Germinal center (tissue), 1 donor: ENCODE results near the gene ADAMTS14.
"Not testable (repeated sequence)": the region's sequence is repeated elsewhere in the genome, so short reads cannot be mapped to it uniquely, and the experiment has no call there.

Experiments
- DNase-seq: peaks from one replicate; pipeline ENCODE4 v3.0.0; 2012; ENCODE audit warnings: mixed read lengths, low spot score

ADAMTS14 gene, protein sequence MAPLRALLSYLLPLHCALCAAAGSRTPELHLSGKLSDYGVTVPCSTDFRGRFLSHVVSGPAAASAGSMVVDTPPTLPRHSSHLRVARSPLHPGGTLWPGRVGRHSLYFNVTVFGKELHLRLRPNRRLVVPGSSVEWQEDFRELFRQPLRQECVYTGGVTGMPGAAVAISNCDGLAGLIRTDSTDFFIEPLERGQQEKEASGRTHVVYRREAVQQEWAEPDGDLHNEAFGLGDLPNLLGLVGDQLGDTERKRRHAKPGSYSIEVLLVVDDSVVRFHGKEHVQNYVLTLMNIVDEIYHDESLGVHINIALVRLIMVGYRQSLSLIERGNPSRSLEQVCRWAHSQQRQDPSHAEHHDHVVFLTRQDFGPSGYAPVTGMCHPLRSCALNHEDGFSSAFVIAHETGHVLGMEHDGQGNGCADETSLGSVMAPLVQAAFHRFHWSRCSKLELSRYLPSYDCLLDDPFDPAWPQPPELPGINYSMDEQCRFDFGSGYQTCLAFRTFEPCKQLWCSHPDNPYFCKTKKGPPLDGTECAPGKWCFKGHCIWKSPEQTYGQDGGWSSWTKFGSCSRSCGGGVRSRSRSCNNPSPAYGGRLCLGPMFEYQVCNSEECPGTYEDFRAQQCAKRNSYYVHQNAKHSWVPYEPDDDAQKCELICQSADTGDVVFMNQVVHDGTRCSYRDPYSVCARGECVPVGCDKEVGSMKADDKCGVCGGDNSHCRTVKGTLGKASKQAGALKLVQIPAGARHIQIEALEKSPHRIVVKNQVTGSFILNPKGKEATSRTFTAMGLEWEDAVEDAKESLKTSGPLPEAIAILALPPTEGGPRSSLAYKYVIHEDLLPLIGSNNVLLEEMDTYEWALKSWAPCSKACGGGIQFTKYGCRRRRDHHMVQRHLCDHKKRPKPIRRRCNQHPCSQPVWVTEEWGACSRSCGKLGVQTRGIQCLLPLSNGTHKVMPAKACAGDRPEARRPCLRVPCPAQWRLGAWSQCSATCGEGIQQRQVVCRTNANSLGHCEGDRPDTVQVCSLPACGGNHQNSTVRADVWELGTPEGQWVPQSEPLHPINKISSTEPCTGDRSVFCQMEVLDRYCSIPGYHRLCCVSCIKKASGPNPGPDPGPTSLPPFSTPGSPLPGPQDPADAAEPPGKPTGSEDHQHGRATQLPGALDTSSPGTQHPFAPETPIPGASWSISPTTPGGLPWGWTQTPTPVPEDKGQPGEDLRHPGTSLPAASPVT

DNA sequence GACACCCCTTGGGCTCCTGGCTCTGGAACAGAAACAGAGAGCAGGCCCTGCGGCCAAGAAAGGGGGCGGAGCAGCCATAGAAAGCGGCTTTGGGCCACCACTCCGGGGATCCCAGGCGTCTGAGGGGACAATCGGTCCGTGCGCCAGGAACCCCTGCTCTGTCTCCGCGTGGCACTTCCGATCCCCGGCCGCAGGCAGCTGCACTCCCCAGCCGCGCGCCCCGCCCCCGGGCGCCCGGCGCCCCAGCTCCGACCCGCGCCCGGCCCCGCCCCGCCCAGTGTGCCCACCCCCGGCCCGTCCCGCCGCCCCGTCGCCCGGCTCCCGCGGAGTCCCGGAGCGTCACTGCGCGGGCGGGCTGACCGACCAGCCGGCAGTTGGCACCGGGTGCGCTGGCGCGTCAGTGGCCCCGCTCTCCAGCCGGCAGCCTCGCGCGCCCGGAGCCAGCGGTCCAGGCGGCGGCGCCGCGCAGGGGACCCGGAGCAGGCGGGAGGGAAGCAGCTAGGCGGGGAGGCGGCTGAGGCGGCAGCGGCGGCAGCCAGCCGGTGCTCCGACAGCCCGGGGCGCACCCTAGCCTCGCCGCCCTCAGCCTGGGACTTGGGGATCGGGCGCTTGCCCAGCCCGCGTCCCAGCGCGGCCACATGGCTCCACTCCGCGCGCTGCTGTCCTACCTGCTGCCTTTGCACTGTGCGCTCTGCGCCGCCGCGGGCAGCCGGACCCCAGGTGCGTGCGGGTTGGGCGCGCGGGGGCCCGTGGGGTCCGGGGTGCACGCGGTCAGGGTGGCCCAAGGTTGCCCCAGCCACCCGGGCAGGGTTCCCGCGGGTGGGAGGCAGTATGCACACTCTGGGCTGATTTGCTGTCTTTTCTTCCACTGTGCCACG, at the start of gene ADAMTS14:
Gene ADAMTS14 (plus strand): TSS at position 342 of the 878 bp plus-strand sequence. CDS start 297 bp downstream, at position 639.
- no peak for DNase-seq

DNA sequence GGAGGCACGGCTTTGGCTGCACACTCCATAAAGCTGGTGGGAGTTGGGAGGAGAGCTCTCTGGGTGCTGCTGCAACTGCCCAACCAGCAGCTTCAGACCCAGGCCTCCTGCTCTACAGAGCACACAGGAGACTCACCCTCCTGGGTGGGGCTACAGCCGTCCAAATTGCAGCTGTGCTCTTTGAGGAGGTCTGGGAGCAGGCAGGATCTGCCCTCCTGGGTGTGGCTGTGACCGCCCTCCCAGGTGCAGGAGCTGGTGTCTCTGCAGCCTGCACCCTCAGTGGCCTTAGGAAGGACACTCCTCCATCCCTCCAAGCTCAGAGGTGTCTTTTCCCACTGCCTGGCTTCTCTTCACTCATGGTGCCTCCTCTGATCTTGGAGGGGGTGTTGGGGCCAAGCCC, 49.8 kb upstream of the ADAMTS14 start:
- no peak for DNase-seq

DNA sequence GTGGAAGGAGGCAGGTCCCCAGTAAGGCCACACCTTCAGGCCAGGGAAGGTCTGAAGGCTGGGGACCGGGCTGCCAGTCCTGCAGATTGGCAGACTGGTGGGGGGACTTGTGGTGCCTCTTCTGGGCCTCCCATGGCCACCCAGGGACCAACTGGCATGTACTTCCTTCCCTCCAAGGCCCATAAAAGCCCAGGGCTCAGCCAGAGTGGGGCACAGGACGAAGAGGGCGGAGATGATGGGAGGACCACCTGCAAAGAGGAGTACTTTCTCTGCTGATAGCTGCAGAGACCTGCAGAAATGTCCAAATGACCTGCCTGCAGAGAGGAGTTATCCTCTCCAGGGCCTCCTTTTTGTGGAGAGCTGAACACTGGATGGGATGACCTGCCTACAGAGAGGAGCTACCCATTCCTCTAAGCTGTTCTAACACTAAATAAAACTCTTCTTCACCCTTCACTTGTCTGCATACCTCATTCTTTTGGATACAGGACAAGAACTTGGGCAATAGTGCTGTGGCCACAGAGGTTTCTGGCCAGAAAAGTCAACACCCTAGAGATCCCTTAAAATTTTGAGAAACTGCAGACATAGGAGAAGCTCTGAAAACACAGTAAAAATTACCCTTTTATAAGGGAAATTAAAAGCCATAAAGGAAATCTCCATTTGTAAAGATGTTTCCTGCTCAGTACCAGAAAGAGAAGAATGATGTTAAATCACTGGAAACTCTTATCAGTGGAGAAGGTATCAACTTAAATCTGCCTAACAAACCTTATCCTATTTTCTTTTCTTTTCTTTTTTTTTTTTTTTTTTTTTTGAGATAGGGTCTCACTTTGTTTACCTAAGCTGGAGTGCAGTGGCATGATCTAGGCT, 49.1 kb upstream of the ADAMTS14 start:
- no peak for DNase-seq

DNA sequence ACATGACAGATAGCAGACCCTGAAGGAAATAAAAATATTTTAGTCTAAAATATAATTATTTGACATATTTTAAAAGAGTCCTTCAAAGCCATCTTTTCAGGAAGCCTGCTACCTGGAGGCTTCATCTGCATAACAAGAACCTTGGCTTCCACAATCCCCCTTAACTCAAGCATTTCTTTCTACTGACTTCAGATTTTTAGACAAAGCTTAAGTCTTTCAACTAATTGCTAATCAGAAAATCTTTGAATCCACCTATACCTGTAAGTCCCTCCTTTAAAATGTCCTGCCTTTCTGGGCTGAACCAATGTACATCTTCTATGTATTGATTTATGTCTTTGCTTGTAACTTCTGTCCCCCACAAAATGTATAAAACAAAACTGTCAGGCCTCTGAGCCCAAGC, 46.2 kb upstream of the ADAMTS14 start:
- DNase-seq: no peak

DNA sequence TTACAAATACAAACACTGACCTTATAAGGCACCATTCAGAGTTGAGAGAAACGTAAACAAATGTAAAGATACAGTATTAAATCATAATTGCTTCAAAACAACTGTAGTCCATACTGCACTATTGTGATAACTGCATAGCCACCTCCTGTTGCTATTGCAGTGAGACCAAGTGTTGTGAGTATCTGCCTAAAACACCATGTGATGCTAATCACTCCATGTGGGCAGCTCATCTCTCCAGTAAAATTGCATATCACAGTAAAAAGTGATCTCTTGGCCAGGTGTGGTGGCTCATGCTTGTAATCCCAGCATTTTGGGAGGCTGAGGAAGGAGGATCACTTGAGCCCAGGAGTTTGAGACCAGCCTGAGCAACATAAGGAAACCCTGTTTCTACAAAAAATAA, 43.0 kb upstream of the ADAMTS14 start:
- DNase-seq: no peak

DNA sequence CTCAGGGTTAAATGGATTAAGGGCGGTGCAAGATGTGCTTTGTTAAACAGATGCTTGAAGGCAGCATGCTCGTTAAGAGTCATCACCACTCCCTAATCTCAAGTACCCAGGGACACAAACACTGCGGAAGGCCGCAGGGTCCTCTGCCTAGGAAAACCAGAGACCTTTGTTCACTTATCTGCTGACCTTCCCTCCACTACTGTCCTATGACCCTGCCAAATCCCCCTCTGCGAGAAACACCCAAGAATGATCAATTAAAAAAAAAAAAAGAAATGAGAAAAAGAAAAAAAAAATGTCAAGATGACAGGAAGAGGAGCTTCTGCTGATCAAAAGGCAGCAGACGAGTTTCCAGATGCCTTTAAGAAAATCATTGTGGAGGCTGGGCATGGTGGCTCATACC, 40.6 kb upstream of the ADAMTS14 start:
- DNase-seq: not testable (repeated sequence)

DNA sequence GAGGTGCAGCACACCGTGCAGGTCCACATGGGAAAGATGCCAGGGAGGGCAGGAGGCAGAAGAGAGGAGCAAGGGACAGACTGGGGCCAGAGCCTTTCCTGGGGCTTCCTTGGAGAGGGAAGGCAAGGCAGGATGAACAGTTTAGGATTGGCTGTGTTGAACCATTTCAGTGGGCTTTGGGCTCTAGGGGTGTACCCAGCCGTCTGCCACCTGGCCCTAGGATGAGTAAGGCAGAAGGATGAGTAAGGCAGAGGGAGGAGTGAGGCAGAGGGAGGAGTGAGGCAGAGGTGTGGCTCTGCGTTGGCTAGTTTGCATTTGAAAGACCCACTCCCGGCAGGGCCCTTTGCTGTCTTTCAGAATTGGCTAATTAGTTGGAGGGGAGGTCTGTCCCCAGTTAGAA, 38.3 kb upstream of the ADAMTS14 start:
- no peak for DNase-seq

DNA sequence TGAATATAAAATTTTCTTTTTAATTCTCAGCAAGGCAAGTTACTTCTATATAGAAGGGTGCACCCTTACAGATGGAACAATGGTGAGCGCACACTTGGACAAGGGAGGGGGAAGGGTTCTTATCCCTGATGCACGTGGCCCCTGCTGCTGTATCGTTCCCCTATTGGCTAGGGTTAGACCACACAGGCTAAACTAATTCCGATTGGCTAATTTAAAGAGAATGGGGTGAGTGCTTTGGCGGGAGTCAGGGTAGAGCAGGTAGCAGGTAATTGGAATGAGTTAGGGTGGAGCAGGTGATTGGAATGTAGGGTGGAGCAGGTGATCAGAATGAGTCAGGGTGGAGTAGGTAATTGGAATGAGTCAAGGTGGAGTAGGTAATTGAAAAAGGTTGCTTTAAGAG, 37.8 kb upstream of the ADAMTS14 start:
- DNase-seq: not testable (repeated sequence)

DNA sequence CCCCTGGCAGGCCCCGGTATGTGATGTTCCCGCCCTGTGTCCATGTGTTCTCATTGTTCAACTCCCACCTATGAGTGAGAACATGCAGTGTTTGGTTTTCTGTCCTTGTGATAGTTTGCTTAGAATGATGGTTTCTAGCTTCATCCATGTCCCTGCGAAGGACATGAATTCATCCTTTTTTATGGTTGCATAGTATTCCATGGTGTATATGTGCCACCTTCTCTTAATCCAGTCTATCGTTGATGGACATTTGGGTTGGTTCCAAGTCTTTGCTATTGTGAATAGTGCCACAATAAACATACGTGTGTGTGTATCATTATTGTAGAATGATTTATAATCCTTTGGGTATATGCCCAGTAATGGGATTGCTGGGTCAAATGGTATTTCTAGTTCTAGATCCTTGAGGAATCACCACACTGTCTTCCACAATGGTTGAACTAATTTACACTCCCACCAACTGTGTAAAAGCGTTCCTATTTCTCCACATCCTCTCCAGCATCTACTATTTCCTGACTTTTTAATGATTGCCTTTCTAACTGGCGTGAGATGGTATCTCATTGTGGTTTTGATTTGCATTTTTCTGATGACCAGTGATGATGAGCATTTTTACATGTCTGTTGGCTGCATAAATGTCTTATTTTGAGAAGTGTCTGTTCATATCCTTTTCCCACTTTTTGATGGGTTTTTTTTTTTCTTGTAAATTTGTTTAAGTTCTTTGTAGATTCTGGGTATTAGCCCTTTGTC, 32.5 kb upstream of the ADAMTS14 start:
- not testable (repeated sequence) for DNase-seq

DNA sequence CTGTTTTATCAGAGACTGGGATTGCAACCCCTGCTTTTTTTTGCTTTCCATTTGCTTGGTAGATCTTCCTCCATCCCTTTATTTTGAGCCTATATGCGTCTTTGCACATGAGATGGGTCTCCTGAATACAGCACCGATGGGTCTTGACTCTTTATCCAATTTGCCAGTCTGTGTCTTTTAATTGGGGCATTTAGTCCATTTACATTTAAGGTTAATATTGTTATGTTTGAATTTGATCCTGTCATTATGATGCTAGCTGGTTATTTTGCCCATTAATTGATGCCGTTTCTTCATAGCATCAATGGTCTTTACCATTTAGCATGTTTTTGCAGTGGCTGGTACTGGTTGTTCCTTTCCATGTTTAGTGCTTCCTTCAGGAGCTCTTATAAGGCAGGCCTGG, 29.0 kb upstream of the ADAMTS14 start:
- DNase-seq: not testable (repeated sequence)

DNA sequence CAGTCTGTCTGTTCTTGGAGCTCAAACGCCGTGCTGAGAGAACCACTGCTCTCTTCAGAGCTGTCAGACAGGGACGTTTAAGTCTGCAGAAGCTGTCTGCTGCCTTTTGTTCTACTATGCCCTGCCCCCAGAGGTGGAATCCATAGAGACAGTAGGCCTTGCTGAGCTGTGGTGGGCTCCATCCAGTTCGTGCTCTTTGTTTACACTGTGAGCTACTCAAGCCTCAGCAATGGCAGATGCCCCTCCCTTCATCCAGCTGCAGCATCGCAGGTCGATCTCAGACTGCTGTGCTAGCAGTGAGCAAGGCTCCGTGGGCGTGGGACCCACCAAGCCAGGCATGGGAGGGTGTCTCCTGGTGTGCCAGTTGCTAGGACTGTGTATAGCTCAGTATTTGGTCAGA, 27.3 kb upstream of the ADAMTS14 start:
- not testable (repeated sequence) for DNase-seq

DNA sequence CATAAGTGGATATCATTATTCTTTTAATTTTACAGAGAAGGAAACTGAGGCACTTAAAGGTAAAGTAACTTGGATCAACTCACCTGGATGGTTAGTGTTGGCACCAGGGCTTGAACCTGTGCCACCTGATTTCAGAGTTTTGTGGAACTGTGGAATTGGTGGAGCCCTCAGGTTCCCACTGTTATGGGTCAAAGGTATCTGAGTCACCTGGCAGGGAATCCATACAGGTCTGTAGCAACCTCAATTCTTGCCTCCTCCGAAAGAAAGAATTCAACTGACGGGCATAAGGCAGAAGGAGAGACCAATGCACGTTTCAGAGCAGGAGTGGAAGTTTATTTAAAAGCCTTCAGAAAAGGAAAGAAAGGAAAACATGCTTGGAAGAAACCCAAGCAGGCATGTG, 25.2 kb upstream of the ADAMTS14 start:
- DNase-seq: no peak

DNA sequence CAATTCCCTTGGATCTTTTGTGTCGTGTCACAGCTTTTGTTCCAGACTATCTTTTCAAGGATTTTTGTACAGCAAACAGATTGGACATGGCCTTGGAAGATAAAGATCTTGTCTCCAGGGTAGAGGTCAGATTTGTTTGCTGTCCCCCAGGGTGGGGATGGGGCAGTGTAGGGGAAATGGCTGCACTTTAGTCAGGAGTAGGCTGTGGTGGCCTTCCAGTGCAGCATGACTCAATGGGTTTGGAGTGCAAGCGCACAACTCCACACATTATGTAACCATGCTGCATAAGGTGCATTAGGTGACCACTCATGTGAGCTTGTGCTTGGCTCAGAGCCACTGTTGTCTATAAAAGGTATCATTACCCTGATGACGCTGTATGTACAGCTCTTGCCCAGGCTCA, 23.9 kb upstream of the ADAMTS14 start:
- no peak for DNase-seq

DNA sequence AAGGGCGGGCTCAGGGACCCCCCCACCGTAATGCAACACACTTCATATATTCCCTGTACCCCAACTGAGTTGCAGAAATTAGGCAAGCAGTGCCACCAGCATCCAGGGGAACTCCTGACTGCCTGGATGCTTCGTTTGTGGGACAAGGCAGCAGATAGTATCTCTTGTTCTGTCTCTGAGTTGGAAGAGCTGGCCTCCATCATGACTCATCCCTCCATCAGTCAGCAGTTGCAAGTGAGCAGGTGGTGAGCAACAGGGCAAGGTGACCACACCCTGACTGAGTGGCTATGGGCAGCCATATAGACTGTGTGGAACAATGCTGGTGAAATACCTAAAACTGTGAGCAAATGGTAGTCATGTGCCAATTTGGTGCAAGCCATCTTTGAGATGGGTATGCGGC, 22.8 kb upstream of the ADAMTS14 start:
- DNase-seq: no peak

DNA sequence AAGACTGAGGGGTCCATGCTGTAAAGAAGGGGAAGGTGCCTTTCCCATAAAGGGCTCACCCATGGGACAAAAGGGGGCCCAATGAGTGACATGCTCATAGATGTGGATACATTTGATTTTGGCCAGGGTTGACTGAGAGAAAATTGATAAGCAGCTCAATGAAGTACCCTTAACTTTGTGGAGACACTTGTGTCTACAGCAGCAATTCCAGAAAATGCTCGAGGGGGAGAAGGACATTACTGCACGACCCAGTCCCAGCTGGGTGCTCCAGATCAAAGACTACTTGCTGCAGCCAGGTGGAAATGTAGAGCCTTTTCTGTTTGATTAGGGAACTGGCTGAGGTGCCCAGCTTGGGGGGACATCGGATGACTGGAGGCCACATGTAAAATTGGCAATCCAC, 22.2 kb upstream of the ADAMTS14 start:
- no peak for DNase-seq

DNA sequence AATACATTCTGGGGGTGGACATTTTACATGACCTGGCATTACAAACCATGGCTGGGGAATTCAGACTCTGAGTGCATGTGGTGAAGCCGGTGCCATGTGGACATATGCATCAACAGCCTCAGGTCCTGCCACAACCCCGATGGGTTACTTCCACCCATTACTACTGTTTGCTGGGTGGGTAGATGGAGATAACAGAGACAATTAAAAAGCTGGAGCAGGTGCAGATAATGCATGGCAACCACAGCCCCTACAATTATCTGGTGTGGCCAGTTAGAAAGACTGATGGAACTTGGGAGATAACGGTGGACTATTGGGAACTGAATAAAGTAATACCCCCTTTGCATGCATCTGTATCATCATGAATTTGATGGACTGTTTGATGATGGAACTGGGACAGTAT, 21.6 kb upstream of the ADAMTS14 start:
- DNase-seq: no peak

DNA sequence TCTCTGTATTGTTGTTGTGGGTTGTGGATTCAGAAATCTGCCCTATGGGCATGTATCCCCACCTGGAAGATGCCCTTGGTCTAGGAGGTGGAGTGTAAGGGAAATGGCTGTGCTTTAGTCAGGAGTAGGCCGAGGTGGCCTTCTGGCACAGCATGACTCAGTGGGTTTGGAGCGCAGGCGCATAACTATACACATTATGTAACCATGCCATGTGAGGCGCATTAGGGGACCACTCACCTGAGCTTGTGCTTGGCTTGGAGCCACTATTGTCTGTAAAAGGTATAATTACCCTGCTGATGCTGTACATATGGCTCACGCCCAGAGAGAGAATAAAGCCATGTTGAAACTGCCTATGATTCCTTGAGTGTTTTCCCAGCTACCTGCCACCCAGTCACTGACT, 20.6 kb upstream of the ADAMTS14 start:
- DNase-seq: no peak

DNA sequence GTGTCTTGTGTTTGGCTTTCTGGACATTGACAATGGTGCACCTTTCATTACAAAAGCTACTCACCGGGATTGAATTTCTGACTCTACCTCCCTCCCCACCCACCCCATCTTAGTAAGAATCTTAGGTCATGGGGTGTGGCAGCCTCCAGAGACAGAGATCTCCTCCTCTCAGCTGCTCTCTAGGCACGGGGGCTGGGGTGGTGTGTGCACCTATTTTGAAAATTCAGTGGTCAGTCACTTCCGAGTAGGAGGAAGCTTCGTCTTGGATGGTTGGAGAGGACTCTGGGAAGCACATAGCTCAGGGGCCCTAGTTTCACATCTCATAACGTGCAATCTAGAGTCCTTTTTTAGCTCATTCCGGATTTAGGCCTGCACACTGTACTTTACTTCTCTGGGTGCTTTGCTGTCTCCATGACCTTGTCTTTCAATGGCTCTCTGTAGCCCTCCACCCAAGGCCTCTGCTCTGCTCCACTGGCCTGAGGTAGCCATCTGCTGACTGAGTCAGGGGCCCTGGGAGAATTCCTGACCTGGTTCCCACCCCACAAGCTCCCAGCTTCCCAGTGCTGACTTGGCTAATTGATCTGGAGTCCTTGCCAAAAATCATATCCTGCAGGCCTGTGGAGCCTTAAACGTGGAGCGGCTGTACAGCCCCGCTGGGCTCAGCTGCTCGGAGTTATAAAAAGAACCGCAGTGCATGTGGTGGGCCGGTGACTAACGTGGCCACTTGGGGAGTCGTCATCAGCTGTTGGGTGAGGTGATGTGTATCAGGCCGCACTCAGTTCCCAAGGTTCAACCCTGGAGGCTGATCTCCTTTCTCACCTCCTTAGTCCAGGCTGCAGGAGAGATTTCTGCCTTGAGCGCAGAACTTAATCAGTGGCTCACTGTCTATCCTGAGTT, 19.3 kb upstream of the ADAMTS14 start:
- no peak for DNase-seq

DNA sequence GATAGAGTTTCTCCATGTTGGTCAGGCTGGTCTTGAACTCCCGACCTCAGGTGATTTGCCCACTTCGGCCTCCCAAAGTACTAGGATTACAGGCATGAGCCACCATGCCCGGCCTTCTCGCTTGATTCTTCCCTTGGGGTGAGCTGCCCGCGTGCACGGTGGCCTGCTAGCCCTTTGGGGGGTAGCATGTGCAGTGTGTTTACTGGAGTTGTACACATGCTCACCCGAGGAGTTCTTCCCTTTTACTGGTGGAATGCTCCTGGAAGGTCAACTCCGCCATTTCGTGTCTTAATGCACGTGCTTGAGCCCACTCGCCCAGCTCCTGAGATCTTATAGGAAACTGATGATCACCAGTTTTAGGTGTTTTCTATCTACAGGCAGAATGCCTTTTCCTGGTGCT, 17.0 kb upstream of the ADAMTS14 start:
- DNase-seq: no peak
